ENCODE measurements around the gene NAT8L. TPM values are rescaled to one million over a fixed set of nuclear protein-coding genes. Genes with fewer than 3 reads are reported as not detected.

The NAT8L gene
- total RNA-seq, 1 donor from 2014 or later, result 1.1 TPM

DNA sequence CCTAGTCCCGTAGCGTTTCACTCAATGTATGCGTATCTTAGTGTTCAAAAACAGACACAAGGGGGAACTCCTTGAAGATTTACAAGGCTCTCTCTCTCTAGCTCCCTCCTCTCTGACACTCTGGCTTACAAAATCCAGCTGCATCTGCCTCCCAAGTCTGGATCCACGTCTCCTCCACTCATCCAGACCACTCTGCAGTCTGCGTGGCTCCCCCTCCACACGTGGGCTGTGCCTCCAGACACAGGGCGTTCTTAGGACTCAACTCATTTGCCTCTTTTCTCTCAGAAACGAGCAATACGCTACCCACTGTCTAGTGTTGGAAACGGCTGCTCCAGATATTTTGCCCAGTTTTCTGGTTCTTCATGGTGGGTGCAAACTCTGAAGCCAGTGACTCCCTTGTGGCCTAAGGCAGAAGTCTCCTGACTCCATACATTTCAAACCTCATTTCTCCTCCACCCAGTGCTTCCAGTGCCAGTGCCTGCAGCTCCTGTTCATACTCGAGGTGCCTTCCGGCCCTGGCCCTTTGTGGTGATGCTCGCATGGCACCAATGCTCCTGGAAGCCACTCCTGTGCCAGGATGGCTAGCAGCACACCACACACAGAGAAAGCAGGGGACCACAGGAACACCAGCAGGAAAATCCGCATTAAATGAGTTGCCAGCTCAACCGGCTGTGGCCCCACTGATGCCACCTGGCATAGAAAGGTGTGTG is 24.1 kb downstream of the NAT8L start:
- peak; percentile 50 for DNase-seq (ENCODE audit: low spot score)
- intact Hi-C loops (cut with DNase I), result no loop called here

DNA sequence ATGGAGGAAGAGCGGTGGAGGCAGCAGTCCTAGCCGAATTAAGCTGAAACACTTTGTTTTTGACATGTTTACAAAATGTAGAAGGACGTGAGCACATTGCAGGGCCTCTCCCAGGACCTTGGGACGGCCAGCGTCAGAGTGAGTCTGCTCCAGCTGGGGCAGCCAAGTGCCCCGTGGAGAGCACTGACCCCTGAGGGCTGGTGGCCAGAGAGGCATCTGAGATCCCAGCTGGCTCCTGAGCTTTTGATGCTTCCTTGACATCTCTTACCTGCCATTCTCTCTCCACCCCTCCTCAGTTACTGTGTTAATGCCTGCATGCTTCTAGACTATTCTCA is 24.7 kb downstream of the NAT8L start:
- intact Hi-C loops (cut with DNase I), result no loop called here
- DNase-seq (ENCODE audit: low spot score), result no peak

DNA sequence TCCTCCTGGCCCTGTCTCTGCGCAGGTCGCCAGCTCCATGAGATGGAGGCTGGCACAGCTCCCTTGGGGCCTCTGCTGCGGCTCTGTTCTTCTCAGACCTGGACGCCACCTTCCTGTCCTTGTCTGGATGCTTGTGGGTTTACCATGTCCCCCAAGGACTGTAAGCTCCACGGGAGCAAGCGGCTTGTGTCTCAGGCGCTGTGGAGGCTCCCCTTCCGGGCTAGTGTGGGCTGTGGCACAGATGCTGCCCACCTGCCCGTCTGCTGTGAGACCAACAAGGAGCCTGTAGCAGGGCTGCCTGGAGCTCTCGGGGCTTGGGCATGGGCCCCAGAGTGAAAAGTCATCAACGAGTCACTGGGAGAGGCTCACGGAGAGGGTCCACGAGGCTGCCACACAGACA is 25.2 kb downstream of the NAT8L start:
- peak; percentile 62 for DNase-seq (ENCODE audit: low spot score)
- intact Hi-C loops (cut with DNase I), result no loop called here

DNA sequence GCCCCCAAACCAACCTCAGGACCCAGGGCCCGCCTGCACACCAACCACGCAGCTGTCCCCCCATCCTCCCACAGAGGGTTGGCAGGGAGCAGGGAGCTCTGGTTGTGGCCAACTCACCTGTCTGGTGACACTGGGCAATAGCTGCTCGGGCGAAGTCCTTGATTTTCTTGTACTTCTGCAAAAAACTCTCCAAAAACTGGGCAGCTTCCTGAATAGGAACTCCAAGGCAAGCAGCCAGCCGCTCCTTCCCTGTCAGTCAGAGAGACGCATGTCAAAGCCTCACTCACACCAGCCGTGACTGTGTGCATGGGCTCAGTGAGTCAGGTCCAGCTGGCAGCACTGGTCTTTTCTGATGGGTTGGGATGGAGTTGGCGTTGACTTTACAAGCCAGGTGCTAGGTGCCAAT is 26.4 kb downstream of the NAT8L start:
- peak; percentile 54 for DNase-seq (ENCODE audit: low spot score)
- intact Hi-C loops (cut with DNase I), result no loop called here

DNA sequence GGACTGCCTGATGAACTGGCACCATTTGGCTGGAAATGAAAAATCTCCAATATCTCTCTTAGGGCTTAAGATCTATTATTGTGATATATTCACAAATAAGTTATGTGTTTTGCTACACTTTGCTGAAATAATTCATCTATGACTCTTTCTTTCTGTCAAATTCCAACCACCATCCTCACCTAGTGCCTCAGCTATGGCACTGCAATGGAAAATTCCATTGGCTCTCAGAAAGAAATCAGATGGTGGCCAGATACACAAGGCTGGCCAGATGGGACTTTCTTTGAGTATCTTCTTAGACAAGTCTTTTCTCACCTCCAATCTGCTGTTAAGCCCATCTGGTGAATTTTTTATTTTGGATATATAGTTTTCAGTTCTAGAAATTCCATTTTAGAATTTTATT is 28.0 kb downstream of the NAT8L start:
- no peak for DNase-seq (ENCODE audit: low spot score)
- intact Hi-C loops (cut with DNase I), result no loop called here

DNA sequence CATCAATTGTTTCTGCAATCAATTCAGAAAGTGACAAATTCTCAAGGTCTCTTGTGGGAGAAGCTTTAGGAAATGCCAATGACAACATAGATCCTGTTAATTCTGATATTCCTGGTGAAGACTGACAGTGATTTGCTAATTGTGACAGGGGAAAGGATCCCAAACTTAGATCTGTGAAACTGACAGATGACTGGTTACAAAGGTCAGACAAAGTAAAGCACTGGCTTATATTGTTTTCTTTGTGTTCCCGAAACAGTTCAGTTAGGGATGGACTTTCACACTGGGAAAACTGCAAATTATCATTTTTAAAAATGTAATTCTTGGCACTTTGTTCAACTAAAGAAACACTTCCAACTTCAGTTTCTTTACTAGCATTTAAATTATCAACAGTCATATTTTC is 30.1 kb downstream of the NAT8L start:
- DNase-seq (ENCODE audit: low spot score), result no peak
- intact Hi-C loops (cut with DNase I), result no loop called here

DNA sequence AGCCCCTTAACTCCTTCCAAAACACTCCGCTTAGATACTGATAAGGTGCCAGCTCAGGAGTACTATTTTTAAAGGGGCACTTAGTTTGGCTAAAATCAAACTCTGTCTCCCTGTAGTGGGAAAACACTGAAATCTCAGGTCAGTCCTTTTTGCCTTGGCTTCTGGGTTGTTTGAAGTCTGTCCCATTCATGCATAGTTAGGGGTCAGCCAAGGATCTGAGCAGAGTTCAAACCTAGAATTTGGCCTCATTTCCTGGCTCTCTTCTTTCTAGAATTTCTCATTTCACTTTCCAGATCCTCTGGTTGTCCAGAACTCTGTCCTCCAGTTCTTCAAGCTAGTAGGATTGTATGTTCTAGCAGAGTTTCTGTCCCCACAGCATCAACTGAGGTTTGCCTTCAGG is 31.5 kb downstream of the NAT8L start:
- intact Hi-C loops (cut with DNase I), result no loop called here
- DNase-seq (ENCODE audit: low spot score), result no peak

DNA sequence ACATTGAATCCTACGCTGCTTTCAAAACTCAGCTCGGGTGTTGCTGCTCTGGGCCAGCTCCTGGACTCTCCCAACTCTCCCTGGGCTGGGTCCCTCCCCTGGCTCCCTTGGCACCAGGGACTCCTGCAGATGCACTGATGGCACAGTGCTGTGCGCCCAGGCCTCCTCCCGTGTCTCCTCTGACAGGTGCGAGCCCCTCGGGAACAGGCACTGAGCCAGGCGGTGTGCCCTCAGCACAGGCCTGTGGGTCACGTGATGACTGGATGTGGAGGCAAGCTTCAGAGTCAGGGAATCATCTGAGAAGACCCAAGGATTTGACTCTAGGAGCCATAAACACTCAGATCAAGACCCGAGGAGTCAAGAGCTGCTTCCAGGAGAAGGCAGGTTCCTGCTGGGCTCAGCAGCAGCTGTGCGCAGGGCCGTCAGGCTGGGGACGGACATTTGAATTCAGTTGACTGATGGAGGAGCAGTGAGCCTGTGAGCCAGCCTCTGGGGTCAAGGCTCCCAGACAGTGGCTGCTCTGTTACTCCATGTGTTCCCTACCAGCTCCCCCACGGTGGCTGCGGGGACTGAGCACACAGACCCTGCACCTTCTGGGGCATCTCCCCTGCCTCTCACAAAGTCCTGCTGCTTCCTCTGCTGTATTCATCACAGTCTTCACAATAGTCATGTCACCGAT is 33.0 kb downstream of the NAT8L start:
- intact Hi-C loops (cut with DNase I), result no loop called here
- DNase-seq (ENCODE audit: low spot score), result no peak

DNA sequence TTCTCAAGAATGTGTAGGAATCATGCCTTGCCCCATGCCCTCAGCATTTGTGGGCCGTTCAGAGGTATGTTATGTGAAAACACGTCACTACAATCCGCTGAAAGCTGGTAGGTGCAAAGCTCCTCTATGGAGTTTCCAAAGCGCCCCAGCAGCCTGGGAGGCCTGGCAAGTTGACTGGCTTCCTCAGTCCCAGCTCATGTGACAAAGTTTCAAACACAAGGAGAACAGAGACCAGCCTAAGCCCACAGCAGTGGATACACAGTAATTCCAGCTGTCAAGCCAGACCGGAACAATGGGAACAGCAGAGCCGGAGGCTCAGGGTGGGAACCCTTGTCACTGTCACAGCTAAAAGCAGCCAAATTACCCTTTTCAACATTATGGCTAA is 33.5 kb downstream of the NAT8L start:
- no peak for DNase-seq (ENCODE audit: low spot score)
- intact Hi-C loops (cut with DNase I), result no loop called here

DNA sequence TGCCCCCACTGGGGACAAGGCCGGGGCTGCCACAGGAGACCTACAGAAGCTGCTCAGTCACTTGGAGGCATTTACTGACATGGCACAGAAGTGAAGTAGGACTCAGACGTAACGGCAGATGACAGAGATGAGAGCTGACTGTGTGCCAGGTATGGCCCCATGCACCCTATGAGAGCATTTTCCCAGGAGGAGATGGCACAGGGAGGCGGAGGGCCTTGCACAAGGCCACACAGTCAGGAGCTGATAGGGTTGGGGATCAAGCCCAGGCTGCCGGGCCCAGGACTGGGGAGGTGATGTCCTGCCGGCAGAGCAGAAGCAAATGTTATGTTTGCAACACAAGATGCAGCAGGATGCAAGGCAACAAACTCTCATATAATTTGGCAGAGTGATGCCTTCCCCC is 34.1 kb downstream of the NAT8L start:
- DNase-seq (ENCODE audit: low spot score), result no peak
- intact Hi-C loops (cut with DNase I), result no loop called here

DNA sequence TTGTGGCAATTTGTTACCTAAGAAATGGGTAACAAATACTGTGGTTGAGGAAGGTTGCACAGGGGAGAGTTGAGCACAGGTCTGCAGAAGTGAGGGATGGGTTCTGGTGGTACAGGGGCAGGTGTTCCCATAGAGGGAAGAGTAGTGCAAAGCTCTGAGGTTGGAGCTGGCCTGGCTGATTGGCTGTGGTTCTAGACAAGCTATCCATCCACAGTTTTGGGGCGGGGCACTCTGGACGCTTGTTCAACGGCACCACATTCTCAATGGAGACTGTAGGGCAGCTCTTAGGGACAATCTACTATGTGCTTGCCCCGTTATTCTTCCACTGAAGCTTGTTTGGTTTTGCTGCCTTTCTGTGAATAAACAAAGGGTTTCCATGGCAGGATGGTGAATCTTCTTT is 35.4 kb downstream of the NAT8L start:
- intact Hi-C loops (cut with DNase I), result no loop called here
- no peak for DNase-seq (ENCODE audit: low spot score)

DNA sequence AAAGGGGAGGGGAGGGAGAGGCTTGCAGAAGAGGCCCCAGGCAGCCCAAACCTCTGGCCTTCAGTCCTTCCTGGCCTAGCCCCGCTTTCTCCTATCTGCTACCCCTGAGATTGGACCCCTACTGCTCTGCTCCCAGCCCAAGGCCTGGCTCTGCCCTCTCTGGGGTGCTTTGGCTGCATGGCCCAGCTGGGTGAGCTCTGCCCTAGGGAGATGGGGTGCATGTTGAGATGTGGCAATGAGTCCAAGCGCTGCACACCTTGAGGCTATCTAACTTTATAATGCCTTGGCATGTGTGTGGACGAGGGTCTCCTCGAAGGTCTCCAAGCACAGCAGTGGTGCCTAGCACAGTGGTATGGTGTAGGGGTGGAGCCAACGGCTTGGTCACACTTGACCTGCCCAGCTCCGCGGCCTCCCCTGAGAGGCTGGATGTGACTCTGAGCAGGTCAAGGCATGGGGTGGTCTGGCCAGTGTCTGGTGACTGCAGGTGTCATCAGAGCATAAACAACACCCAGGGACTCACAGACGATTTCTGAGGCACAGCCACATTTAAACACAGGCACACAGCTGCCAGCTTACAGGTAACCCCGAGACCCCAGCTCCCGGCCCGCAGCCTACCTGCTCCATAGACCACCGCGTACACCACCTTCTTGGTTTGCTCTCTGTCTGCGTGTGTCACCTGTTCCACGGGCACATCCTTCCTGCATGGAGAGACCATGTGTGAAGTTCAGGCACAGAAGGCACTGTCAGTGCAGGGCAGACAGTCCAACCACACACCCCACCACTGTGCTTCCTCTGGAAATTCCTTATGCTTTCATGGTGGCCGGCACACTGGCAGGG is 36.3 kb downstream of the NAT8L start:
- intact Hi-C loops (cut with DNase I), result no loop called here
- DNase-seq (ENCODE audit: low spot score), result no peak

DNA sequence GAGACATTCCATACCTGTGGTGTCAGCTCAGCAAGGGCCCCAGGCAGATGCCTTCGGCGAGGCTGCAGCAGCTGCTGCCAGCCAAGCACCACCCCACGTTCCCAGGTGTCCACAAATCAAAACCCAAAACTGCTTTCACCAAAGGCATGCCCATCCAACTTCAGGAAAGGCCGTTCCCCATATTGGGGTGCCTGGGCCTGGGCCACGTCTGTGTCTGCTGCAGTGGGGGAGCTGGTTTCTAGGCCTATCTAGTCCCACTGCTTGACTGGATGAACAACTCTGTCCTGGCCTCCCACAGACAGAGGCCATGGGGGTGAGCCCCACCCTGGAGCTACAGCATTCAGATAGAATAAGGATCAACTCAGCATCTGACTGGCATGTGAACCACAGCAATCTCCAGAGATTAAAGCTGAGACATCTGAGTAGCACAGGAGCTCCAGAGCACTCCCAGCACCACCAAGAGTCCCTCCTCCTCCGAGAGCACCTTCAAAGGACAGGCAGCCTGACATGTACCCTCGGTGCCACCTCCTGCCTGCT is 37.0 kb downstream of the NAT8L start:
- intact Hi-C loops (cut with DNase I), result no loop called here
- DNase-seq (ENCODE audit: low spot score), result no peak

DNA sequence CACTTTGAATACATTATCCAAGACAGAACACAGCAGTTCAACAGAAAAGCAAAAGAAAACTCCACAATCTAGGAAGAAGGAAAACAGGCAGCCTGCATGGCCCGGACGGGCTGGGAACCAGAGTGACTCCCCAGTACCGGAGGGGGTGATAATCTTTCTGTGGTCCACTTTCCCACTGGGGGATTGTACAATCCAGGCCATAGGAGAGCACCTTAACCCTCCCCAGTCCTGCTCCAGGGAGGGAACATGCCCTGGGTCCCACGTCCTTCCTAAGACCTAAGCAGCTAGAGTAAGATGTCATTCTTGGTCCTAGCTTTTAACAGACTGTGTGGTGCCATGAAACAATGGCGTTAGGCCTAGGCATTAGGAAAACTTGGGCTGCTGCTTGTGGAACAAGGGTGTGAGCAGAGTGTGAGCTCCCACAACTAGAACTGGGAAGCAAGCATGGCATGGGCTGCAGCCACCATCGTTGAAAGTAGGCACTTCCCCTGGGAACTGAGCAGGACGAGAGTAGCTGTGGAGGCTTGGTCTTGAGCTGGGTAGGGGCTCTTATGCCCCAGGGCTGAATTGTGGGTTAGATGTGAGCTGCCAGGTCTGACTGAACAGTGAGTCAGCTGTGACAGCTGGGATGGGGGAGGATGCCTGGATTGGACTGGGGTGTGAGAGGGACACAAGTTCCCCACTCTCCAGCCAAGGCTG is 42.4 kb downstream of the NAT8L start:
- intact Hi-C loops (cut with DNase I), result no loop called here
- DNase-seq (ENCODE audit: low spot score), result no peak

DNA sequence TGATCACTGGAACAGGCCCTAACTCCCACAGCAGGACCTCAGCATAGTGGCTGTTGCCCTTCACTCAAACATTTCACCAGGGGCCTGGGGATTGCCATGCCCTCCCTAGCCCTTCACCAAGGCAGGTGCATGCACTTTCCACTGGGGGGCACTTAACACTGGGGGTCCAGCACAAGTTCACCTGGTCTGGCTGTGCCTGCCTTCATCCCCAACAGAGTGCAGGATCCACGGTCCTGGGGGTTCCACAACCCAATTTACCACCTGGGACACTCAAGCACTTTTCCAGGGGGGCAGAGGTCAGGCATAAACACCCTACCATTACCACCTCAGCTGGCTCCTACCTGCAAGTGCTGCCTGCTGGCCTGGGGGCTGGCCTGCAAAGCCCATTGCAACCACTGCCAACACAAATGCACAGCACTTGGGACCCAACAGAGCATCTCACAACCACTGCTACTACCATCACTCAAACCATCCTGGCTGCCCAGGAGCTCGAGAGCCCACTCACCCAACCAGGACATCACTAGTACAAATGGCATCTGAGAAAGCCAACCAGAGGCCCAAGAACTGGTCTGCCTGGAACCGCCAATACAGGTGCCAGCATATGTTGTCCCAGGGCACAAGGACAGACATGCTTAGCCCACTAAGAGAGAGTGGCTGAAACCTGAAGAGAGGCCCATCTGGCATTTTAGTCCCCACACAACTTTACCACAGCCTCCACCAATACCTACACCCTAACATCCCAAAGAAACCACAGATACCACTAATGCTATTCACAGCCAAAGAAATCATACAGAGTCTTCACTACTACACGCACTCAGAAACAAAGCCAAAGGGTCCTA is 43.1 kb downstream of the NAT8L start:
- intact Hi-C loops (cut with DNase I), result no loop called here
- no peak for DNase-seq (ENCODE audit: low spot score)

DNA sequence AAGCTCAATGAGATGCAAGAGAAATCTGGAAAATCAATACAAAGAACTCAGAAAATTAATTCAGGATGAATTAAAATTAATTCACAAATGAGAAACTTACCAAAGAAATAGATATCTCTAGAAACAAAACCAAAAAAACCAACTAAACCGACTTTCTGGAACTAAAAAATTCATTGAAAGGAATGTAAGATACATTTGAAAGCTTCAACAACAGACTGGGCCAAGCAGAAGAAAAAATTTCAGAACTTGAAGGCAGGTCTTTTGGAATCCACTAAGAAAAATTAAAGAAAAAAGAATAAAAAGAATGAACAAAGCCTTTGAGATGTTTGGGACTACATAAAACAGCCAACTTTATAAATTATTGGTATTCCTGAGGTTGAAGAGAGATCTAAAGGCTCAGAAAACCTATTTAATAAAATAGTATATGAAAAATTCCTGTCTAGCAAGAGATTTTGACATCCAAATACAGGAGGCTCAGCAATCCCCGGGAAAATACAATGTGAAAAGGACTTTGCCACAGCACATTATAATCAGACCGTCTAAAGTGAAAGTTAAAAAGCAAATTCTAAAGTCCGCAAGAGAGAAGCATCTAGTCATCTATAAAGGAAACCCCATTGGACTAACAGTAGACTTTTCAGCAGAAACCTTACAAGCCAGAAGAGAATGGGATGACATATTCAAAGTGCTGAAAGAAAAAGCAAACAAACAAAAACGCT is 44.2 kb downstream of the NAT8L start:
- no peak for DNase-seq (ENCODE audit: low spot score)
- intact Hi-C loops (cut with DNase I), result no loop called here

DNA sequence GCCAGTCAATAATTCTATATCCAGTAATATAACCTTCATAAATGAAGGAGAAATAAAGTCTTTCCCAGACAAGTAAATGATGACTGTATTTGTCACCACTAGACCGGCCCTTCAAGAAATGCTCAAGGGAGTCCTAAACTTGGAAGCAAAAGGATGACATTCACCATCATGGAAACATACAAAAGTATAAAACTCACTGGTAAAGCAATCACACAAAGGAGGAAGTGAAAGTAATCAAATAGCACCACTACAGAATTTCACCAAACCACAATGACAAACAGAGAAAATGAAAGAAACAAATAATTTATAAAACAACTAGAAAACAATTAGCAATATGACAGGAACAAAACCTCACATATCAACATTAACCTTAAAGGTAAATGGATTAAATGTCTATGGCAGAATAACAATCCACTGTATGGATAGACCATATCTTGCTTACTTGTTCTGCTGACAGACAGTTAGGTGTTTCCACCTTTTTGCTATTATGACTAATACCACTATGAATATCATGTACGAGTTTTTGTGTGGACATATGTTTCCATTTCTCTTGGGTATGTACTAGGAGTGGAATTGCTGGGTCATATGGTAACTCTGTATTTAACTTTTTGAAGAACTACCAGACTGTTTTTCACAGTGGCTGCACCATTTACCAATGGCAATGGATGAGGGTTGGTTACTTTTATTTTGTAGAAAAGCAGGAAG is 44.9 kb downstream of the NAT8L start:
- intact Hi-C loops (cut with DNase I), result no loop called here
- DNase-seq (ENCODE audit: low spot score), result no peak

Data from cardiac septum (tissue), 1 donor.